Measurements from ENCODE around the gene ARMH4. TPM values are rescaled to one million over a fixed set of nuclear protein-coding genes. Genes with fewer than 3 reads are reported as not detected.
A peak's percentile ranks its signal among the peaks of the same experiment; 100 is the strongest.

The ARMH4 gene
- polyA plus RNA-seq, 3 donors: 0.07 TPM; not detected in 2

- H3K4me1 ChIP-seq (ENCODE audit: control insufficient read depth in 1 of 2, insufficient read depth in 2 of 2, low read length in 2 of 2): no peaks in the 10 kb centered on the region
- H3K79me2 ChIP-seq (ENCODE audit: insufficient read depth, low read length): no peaks in the 10 kb centered on the region
- no peak overlapping the region for H3K27ac ChIP-seq (ENCODE audit: low read depth in 1 of 2, low read length in 2 of 2)
- H3K27me3 ChIP-seq (ENCODE audit: control insufficient read depth in 2 of 2, insufficient read depth in 2 of 2, low read length in 2 of 2): peaks cover 0 to 2% of the 10 kb centered on the region in 2 donors
- H3K27me3 Mint-ChIP-seq (ENCODE audit: low read depth in 3 of 3): peaks cover 0 to 6% (median 1%) of the 10 kb centered on the region in 3 donors
- H3K4me3 ChIP-seq (replicated peaks in 1 of 3; ENCODE audit: low read depth in 2 of 3, low read length in 3 of 3): no peak overlapping the region
- no peak overlapping the region for H2AFZ ChIP-seq (ENCODE audit: insufficient read depth, low read depth, low read length, poor library complexity, severe bottlenecking)
- no peaks in the 10 kb centered on the region for H3K36me3 Mint-ChIP-seq
- no peak for DNase-seq
- H3K9me3 ChIP-seq (replicated peaks in 1 of 2; ENCODE audit: control insufficient read depth in 1 of 2, insufficient read depth in 1 of 2, low read length in 2 of 2): no peaks in the 10 kb centered on the region
- peaks cover 9% of the 10 kb centered on the region for H3K4me1 Mint-ChIP-seq
- H3K9ac ChIP-seq (ENCODE audit: insufficient read depth, low read length, poor library complexity, severe bottlenecking): no peak overlapping the region
- intact Hi-C loops (cut with micrococcal nuclease): no loop called here
- no peaks in the 10 kb centered on the region for H3K36me3 ChIP-seq (replicated peaks in 1 of 2; ENCODE audit: control insufficient read depth in 1 of 2, insufficient read depth in 2 of 2, low read length in 2 of 2)
- no peaks in the 10 kb centered on the region for H4K20me1 ChIP-seq (ENCODE audit: insufficient read depth, low read length)
- no peak overlapping the region for H3K4me2 ChIP-seq (replicated peaks; ENCODE audit: extremely low read depth, low read length, poor library complexity, severe bottlenecking)
- TF ChIP-seq, protein P1, sequence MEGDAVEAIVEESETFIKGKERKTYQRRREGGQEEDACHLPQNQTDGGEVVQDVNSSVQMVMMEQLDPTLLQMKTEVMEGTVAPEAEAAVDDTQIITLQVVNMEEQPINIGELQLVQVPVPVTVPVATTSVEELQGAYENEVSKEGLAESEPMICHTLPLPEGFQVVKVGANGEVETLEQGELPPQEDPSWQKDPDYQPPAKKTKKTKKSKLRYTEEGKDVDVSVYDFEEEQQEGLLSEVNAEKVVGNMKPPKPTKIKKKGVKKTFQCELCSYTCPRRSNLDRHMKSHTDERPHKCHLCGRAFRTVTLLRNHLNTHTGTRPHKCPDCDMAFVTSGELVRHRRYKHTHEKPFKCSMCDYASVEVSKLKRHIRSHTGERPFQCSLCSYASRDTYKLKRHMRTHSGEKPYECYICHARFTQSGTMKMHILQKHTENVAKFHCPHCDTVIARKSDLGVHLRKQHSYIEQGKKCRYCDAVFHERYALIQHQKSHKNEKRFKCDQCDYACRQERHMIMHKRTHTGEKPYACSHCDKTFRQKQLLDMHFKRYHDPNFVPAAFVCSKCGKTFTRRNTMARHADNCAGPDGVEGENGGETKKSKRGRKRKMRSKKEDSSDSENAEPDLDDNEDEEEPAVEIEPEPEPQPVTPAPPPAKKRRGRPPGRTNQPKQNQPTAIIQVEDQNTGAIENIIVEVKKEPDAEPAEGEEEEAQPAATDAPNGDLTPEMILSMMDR (IDR thresholded peaks at IDR 0.05): no peak
- H3K9me3 Mint-ChIP-seq: peaks cover 0 to 2% (median 0%) of the 10 kb centered on the region in 7 donors
- no peak overlapping the region for H3K4me3 Mint-ChIP-seq
- no peak overlapping the region for H3K27ac Mint-ChIP-seq
These were observed 10.1 kb downstream of the ARMH4 start for GRCh38 chr14:58141893-58142292.

- Mint-ChIP-seq H3K4me3 (no peak overlapping the region), H3K36me3 (no peaks in the 10 kb centered on the region), H3K27me3 (ENCODE audit: low read depth in 3 of 3) (peaks cover 0 to 2% (median 0%) of the 10 kb centered on the region in 3 donors), H3K4me1 (peaks cover 9% of the 10 kb centered on the region), H3K9me3 (no peaks in the 10 kb centered on the region), H3K27ac (no peak overlapping the region)
- no peaks in the 10 kb centered on the region for H3K36me3 ChIP-seq (replicated peaks in 1 of 2; ENCODE audit: control insufficient read depth in 1 of 2, insufficient read depth in 2 of 2, low read length in 2 of 2)
- 40% methylated on average over 6 of the region's 10 CpGs for whole genome bisulfite sequencing (ENCODE audit: insufficient coverage)
- H3K4me1 ChIP-seq (ENCODE audit: control insufficient read depth in 1 of 2, insufficient read depth in 2 of 2, low read length in 2 of 2): no peaks in the 10 kb centered on the region
- H3K9ac ChIP-seq (ENCODE audit: insufficient read depth, low read length, poor library complexity, severe bottlenecking): no peak overlapping the region
- intact Hi-C loops (cut with micrococcal nuclease): no loop called here
- H3K27ac ChIP-seq (ENCODE audit: low read depth in 1 of 2, low read length in 2 of 2): no peak overlapping the region
- H3K4me3 ChIP-seq (replicated peaks in 1 of 3; ENCODE audit: low read depth in 2 of 3, low read length in 3 of 3): no peak overlapping the region
- H2AFZ ChIP-seq (ENCODE audit: insufficient read depth, low read depth, low read length, poor library complexity, severe bottlenecking): peak overlapping the region; percentile 10
- no peaks in the 10 kb centered on the region for H3K9me3 ChIP-seq (replicated peaks in 1 of 2; ENCODE audit: control insufficient read depth in 1 of 2, insufficient read depth in 1 of 2, low read length in 2 of 2)
- no peaks in the 10 kb centered on the region for H3K79me2 ChIP-seq (ENCODE audit: insufficient read depth, low read length)
- no peaks in the 10 kb centered on the region for H3K27me3 ChIP-seq (ENCODE audit: control insufficient read depth in 2 of 2, insufficient read depth in 2 of 2, low read length in 2 of 2)
- TF ChIP-seq, protein P1 (IDR thresholded peaks at IDR 0.05): no peak
- H4K20me1 ChIP-seq (ENCODE audit: insufficient read depth, low read length): no peaks in the 10 kb centered on the region
- no peak overlapping the region for H3K4me2 ChIP-seq (replicated peaks; ENCODE audit: extremely low read depth, low read length, poor library complexity, severe bottlenecking)
- DNase-seq: no peak
These were observed 13.1 kb downstream of the ARMH4 start for GRCh38 chr14:58138714-58139482.

All from CD14-positive monocyte (primary cell).